HG03432 (cell line): ENCODE data around the gene FILIP1L.

Experiments used
- ATAC-seq: cut with Tn5 transposase; IDR thresholded peaks from one replicate; pipeline ENCODE4 v1.9.1; 2021; ENCODE audit warnings: mild to moderate bottlenecking, moderate library complexity; ENCODE audit not compliant: unreplicated experiment

FILIP1L gene

DNA sequence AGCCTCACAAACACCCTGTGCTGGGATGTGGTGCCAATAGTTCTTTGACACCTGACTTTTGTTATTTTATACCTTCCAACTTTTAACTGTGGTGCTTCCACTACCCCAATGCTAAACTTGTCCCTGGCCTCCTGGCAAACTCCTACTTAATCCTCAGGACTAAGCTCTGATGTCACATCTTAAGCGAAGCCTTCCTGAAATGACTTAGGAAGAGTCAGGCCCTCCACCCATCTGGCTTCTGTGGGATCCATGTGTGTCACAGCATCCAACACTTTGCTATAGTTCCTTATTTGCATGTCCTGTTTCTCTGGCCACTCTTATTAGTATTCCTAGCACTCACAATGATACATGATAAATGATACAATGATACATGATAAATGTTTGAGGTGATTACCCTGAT is 133.2 kb downstream of the FILIP1L start:
- no peak for ATAC-seq

GRCh38 chr3:99980606-99981005 is 133.7 kb downstream of the FILIP1L start:
- ATAC-seq: no peak

DNA sequence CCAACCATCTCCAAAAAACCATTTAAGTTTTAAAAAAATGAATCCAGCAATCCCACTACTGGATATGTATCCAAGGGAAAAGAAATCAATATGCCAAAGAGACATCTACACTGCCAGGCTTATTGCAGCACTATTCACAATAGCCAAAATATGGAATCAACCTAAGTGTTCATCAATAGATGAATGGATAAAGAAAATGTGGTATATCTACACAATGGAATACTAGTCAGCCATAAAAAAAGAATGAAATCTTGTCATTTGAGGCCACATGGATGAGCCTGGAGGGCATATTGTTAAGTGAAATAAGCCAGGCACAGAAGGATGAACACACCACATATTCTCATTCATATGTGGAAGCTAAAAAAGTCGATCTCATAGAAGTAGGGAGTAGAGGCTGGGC is 136.1 kb downstream of the FILIP1L start:
- no peak for ATAC-seq

DNA sequence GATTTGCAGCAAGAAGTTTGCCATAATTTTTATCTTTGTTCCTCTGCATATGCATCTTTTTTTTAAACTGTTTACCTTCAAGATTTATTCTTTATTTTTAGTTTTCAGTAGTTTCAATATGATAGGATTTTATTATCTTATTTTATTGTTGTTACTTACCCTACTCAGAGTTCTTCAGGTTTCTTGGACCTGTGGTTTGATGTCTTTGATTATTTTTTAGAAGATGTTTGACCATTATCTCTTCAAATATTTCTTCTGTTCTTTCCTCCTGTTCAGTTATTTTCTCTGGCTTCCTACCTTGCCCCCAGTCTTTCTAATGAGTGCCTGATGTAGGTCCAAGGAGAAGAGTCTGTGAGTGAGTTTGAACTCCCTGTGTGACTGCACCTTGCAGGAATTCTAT is 137.7 kb downstream of the FILIP1L start:
- ATAC-seq: no peak

GRCh38 chr3:99974989-99975388 is 139.3 kb downstream of the FILIP1L start:
- no peak for ATAC-seq

DNA sequence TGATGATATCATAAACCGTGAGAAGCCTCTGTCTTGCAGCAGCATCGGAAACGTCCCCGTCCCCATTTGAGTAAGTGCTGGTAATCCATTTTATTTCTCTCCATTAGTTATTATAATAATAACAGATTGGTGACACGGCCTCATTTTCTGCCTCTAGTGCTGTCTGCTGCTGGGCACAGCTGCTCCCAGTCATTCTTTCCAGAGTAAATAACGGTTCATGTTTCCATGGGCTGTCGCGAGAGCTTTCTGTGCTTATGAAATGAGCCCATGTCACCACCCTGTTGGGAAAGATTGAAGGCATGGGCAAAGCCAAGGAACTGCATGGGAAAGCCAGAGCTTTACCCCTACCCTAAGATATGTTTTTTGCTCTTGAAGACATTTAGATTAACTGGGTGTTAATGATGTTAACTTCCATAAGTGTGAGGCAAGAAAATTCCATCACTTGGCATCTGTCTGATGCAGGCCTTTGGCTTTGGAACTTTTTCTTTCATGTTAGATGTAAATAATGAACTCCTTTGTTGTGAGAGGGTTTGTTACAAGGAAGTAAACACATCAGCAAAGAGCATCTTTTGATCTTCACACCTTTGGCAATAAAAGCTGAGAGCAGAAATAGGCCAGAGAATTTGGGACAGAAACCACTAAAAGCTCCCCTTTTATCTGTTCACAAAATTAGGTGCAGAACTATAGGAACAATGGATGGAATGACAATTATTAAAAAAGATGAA is 141.8 kb downstream of the FILIP1L start:
- no peak for ATAC-seq

- ATAC-seq: no peak
Observed at GRCh38 chr3:99971761-99972160, 142.5 kb downstream of the FILIP1L start.

DNA sequence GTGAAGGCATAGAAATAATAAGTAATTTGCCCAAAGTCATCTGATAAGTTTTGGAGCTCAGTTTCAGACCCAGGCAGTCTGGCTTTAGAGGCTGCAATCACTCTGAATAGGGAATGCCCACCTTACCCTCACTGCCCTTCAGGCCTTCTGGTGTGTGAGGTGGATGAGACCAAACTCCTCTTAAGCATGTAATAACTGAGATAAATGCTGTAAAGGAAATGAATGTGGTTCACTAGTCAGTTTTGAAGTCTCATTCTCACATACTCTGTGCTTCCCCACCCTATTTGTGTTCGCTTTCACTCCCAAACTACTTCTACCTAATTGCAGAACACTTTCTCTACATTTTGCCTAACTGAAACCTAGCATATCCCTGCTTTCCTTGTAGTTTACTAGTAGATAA is 144.1 kb downstream of the FILIP1L start:
- peak; percentile 96 for ATAC-seq

- ATAC-seq: no peak
Observed at GRCh38 chr3:99969136-99969535, 145.2 kb downstream of the FILIP1L start.

- ATAC-seq: no peak
Observed at GRCh38 chr3:99967796-99968195, 146.5 kb downstream of the FILIP1L start.

GRCh38 chr3:99966662-99967416 is 147.5 kb downstream of the FILIP1L start:
- ATAC-seq: no peak

GRCh38 chr3:99965681-99966408 is 148.5 kb downstream of the FILIP1L start:
- ATAC-seq: no peak

GRCh38 chr3:99965077-99965476 is 149.2 kb downstream of the FILIP1L start:
- ATAC-seq: no peak

DNA sequence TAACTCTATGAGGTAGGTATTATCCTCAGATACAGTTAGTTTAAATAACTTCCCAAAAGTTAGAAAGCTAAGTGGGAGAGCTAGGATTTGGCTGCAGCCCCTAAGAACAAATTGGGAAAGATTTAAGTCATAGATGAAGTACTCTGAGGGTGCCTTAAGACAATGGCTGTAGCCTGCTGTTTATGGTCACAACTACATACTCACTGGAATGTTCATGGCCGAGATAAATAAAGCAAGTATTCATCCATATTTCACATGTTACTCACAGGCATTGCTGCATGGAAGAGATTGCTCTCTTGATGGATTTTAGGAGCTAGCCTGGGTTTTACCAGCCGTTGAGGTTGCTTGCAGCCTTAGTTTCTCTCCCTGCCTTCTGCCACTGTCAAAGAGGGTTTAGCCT is 151.6 kb downstream of the FILIP1L start:
- ATAC-seq: no peak

DNA sequence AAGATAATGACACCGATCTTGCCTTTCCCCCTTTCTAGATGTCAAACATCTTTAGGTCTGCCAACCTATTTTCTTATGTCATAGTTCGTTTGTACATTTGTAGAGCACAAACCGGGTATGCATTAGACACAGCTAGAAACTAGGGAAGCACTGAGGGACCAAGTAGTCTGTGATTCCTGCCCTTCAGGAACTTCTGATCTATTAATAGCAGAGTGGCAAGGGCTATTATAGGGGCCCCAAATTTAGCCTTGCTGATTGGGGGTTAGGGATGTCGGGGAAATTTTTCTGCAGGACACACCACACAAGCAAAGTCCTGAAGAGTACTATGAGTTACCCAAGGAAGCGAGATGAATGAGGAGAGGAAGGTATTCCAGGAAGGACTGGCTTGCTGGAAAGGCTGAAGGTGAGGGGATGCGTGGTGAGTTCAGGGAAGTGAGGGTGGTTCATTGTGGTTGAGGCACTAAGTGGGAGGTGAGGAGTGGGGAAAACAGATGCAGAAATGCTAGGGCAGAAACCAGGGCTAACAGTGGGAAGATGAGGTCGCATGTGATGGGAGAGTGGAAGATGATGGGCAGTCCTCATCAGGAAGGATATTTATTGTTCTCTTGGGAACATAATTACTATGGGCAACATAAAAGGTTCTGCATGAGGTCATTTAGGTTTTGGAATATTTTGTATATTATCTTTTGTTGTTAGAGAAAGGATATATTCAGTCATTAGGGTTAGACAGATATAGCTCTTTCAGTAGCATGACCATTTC is 152.4 kb downstream of the FILIP1L start:
- ATAC-seq: no peak

DNA sequence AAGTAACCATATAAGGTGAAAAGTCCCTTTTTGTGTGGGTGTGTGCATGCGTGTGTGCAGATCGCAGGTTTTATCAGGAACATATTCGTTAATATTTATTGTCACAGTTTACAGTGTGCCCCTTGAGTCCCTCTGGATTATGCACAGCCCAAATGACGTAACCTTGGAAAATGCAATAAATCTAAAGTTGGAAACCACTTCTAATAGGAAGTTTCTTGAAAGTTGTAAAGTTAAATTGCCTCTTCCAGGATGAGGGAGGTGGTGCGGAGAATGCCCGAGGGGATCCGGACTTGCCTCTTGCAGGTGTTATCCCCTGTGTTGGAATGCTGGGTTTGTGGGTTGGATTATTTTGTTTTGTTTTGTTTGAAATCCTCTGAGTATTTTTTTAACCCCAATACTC is 153.4 kb downstream of the FILIP1L start:
- no peak for ATAC-seq

GRCh38 chr3:99960123-99960878 is 154.0 kb downstream of the FILIP1L start:
- no peak for ATAC-seq

- no peak for ATAC-seq
Observed at GRCh38 chr3:99958222-99958912, 155.9 kb downstream of the FILIP1L start.

DNA sequence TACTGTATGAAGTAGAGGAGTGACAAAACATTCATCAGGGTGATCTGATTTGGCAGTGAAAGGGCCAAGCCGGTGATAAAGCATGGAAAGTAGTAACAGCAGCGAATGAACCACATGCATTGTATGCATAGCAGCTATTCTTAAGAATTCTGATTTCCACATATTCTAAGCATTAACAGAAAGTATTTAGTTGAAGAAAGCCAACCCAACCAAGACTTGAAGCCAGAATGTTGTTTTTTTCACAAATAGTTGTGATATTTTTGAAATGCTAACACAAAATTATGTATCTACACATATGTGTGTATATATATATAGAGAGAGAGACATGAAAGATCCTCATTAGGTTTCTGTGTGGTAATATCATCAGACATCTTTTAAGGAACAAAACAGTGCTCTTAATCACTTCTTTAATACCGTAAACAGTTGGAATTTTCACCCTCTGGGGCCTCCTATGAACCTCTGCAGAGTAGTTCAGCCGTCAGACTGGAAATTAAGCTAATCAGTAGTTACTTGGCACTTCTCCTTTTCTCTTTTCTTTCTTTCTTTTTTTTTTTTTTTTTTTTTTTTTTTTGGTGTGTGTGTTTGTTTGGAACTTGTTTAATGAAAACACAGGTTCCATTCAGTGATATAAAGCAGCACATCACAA is 157.0 kb downstream of the FILIP1L start:
- ATAC-seq: no peak
